Measurements from ENCODE around the gene MATK. TPM values are rescaled to one million over a fixed set of nuclear protein-coding genes. Genes with fewer than 3 reads are reported as not detected.

The MATK gene
- total RNA-seq, 1 experiment from 2014 or later = not detected

DNA sequence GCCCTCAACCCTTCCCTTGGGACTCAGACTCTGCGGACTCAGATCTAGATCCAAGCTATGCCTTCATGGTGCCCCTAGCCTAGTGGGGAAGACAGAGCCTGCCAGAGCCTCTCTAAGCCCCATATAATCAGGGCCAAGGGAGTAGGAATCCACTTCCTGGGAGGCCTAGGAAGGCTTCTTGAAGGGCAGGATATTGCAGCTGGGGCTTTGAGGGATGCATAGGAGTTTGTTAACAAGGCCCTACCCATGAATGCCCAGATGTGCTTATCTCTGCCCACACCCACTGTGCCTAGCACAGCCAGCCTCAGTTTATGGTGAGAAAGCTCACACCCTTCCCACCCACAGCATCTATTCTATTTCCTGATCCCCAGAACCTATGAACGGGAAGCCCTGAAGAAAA lies 36.0 kb downstream of the MATK start:
- Histone ChIP-seq H3F3A (ENCODE audit: low read length, unreplicated experiment) (no peaks in the 10 kb centered on the region), H3K4me2 (ENCODE audit: low read length) (no peak overlapping the region), H3K36me3 (ENCODE audit: low read depth, low read length) (no peaks in the 10 kb centered on the region), H3K27me3 (ENCODE audit: low read length) (no peaks in the 10 kb centered on the region), H3K79me2 (ENCODE audit: low read length) (no peaks in the 10 kb centered on the region), H4K20me1 (ENCODE audit: low read length) (no peaks in the 10 kb centered on the region), H3K4me3 (ENCODE audit: low read length) (no peak overlapping the region), H3K9me2 (replicated peaks; ENCODE audit: low read length) (no peaks in the 10 kb centered on the region), H3K4me1 (ENCODE audit: insufficient read depth, low read length) (no peaks in the 10 kb centered on the region), H3K9me3 (ENCODE audit: low read length) (no peaks in the 10 kb centered on the region), H2AFZ (ENCODE audit: low read length) (no peak overlapping the region), H3K27ac (ENCODE audit: low read length) (no peak overlapping the region), H3K9ac (ENCODE audit: low read length) (no peak overlapping the region)
- intact Hi-C loops (cut with micrococcal nuclease) = no loop called here
- no TSS peak for BruUV-seq (replicated peaks)
- ATAC-seq (no peak), DNase-seq (no peak)
- POLR2A ChIA-PET (ENCODE audit: unreplicated experiment) = no interaction called here
- CTCF ChIA-PET = no interaction called here
- TF ChIP-seq EZH2 (IDR thresholded peaks at IDR 0.05; ENCODE audit: low read length, unreplicated experiment) (no peak), EZH2phosphoT487 (IDR thresholded peaks at IDR 0.05; ENCODE audit: borderline replicate concordance, low read length) (no peak)
- TF ChIP-seq, protein P1, sequence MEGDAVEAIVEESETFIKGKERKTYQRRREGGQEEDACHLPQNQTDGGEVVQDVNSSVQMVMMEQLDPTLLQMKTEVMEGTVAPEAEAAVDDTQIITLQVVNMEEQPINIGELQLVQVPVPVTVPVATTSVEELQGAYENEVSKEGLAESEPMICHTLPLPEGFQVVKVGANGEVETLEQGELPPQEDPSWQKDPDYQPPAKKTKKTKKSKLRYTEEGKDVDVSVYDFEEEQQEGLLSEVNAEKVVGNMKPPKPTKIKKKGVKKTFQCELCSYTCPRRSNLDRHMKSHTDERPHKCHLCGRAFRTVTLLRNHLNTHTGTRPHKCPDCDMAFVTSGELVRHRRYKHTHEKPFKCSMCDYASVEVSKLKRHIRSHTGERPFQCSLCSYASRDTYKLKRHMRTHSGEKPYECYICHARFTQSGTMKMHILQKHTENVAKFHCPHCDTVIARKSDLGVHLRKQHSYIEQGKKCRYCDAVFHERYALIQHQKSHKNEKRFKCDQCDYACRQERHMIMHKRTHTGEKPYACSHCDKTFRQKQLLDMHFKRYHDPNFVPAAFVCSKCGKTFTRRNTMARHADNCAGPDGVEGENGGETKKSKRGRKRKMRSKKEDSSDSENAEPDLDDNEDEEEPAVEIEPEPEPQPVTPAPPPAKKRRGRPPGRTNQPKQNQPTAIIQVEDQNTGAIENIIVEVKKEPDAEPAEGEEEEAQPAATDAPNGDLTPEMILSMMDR (conservative IDR thresholded peaks at IDR 0.05; ENCODE audit: low read depth, low read length) = no peak

DNA sequence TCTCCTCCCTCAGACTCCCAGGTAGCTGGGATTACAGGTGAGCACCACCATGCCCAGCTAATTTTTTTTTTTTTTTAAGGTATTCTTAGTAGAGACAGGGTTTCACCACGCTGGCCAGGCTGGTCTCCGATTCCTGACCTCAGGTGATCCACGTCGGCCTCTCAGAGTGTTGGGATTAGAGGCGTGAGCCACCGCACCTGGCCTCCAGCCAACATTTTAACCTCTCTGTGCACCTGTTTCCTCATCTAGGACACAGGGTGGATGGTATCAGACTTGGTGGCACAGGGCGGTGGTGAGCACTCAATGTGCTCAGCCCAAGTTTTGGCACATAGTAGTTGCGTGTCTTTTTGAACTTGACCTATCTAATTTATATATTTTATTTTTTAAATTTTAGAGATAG lies 37.2 kb downstream of the MATK start:
- CTCF ChIA-PET = no interaction called here
- DNase-seq = no peak
- H3K9me2 ChIP-seq (replicated peaks; ENCODE audit: low read length) = no peaks in the 10 kb centered on the region
- H3K4me3 ChIP-seq (ENCODE audit: low read length) = no peak overlapping the region
- H3K27ac ChIP-seq (ENCODE audit: low read length) = no peak overlapping the region
- no TSS peak for BruUV-seq (replicated peaks)
- no peaks in the 10 kb centered on the region for H3K9me3 ChIP-seq (ENCODE audit: low read length)
- no peak overlapping the region for H3K4me2 ChIP-seq (ENCODE audit: low read length)
- H3K79me2 ChIP-seq (ENCODE audit: low read length) = no peaks in the 10 kb centered on the region
- POLR2A ChIA-PET (ENCODE audit: unreplicated experiment) = no interaction called here
- no peaks in the 10 kb centered on the region for H3F3A ChIP-seq (ENCODE audit: low read length, unreplicated experiment)
- ATAC-seq = no peak
- H3K4me1 ChIP-seq (ENCODE audit: insufficient read depth, low read length) = no peaks in the 10 kb centered on the region
- H3K27me3 ChIP-seq (ENCODE audit: low read length) = no peaks in the 10 kb centered on the region
- no peaks in the 10 kb centered on the region for H3K36me3 ChIP-seq (ENCODE audit: low read depth, low read length)
- TF ChIP-seq EZH2phosphoT487 (IDR thresholded peaks at IDR 0.05; ENCODE audit: borderline replicate concordance, low read length) (no peak), EZH2 (IDR thresholded peaks at IDR 0.05; ENCODE audit: low read length, unreplicated experiment) (no peak)
- TF ChIP-seq, protein P1 (conservative IDR thresholded peaks at IDR 0.05; ENCODE audit: low read depth, low read length) = no peak
- intact Hi-C loops (cut with micrococcal nuclease) = no loop called here
- H2AFZ ChIP-seq (ENCODE audit: low read length) = no peak overlapping the region
- H3K9ac ChIP-seq (ENCODE audit: low read length) = no peak overlapping the region
- H4K20me1 ChIP-seq (ENCODE audit: low read length) = no peaks in the 10 kb centered on the region

DNA sequence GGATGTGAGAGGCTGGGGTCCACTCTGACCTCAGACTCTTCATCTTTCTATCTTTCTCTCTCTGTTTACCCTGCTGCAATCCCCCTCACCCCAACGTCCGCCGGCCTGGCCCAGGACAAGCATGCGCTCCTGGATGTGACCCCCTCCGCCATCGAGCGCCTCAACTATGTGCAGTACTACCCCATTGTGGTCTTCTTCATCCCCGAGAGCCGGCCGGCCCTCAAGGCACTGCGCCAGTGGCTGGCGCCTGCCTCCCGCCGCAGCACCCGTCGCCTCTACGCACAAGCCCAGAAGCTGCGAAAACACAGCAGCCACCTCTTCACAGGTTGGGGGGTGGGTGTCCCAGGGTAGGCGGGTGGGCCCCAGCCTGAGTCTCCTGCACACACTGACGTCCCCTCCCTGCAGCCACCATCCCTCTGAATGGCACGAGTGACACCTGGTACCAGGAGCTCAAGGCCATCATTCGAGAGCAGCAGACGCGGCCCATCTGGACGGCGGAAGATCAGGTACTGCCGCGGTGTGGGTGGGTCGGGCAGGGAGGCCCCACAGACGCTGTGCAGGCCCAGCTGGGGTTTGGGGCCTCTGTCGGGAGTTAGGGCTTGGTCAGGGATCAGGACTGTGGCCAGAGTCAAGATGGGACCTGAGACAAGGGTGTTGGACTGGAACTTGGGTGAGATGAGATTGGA lies 39.7 kb downstream of the MATK start:
- TF ChIP-seq, protein P1 (conservative IDR thresholded peaks at IDR 0.05; ENCODE audit: low read depth, low read length) = no peak
- ChIA-PET POLR2A (ENCODE audit: unreplicated experiment) (no interaction called here), CTCF (interaction anchor here (0.6 kb wide), 1 partner anchor 1044 kb away, joined by 3 read pairs; no protein-coding TSS in a partner anchor)
- Histone ChIP-seq H3F3A (ENCODE audit: low read length, unreplicated experiment) (no peaks in the 10 kb centered on the region), H3K36me3 (ENCODE audit: low read depth, low read length) (no peaks in the 10 kb centered on the region), H3K27ac (ENCODE audit: low read length) (no peak overlapping the region), H2AFZ (ENCODE audit: low read length) (no peak overlapping the region), H3K4me3 (ENCODE audit: low read length) (no peak overlapping the region), H3K9me2 (replicated peaks; ENCODE audit: low read length) (no peaks in the 10 kb centered on the region), H4K20me1 (ENCODE audit: low read length) (no peaks in the 10 kb centered on the region), H3K9me3 (ENCODE audit: low read length) (no peaks in the 10 kb centered on the region), H3K4me2 (ENCODE audit: low read length) (no peak overlapping the region), H3K27me3 (ENCODE audit: low read length) (no peaks in the 10 kb centered on the region), H3K79me2 (ENCODE audit: low read length) (no peaks in the 10 kb centered on the region), H3K9ac (ENCODE audit: low read length) (no peak overlapping the region), H3K4me1 (ENCODE audit: insufficient read depth, low read length) (no peaks in the 10 kb centered on the region)
- no TSS peak for BruUV-seq (replicated peaks)
- intact Hi-C loops (cut with micrococcal nuclease) = no loop called here
- ATAC-seq (no peak), DNase-seq (no peak)
